ENCODE data around the gene NPY. TPM values are rescaled to one million over a fixed set of nuclear protein-coding genes. Genes with fewer than 3 reads are reported as not detected.

The NPY gene
- total and polyA plus RNA-seq, 5 donors from 2014 or later = not detected

DNA sequence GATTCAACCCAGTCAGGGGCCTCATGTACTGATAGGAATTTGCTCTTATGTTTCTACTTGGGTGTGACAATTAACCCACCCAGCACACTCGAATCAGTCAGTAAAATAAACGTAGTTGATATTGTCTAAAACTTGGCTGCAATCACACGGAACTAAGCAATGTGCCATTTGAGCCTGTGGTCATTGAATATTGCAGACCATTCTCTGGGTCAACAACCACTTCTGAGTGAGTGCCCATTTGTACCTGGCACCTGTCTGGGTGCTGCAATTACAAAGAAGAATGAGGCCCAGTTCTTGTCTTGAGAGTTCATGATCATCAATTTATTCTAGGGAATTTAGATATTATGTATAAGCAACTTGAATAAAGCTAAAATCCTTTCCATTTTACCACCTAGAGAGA, 29.8 kb downstream of the NPY start:
- Mint-ChIP-seq H3K9me3 (no peaks in the 10 kb centered on the region), H3K36me3 (no peaks in the 10 kb centered on the region), H3K4me3 (no peak overlapping the region), H3K4me1 (no peaks in the 10 kb centered on the region), H3K27ac (peak overlapping the region in 1 of 3 donors; percentile 27), H3K27me3 (peaks cover 9% of the 10 kb centered on the region)
- H3K27me3 ChIP-seq (ENCODE audit: control insufficient read depth, insufficient read depth, low read length) = no peaks in the 10 kb centered on the region
- no peaks in the 10 kb centered on the region for H3K36me3 ChIP-seq (ENCODE audit: control insufficient read depth, insufficient read depth, low read length)
- H3K27ac ChIP-seq (ENCODE audit: insufficient read depth, low read length, poor library complexity, severe bottlenecking) = no peak overlapping the region
- H3K4me1 ChIP-seq (ENCODE audit: control insufficient read depth, insufficient read depth, low read length, poor library complexity, severe bottlenecking) = no peaks in the 10 kb centered on the region
- no peak for ATAC-seq (ENCODE audit: low read depth in 2 of 2)
- no peaks in the 10 kb centered on the region for H3K9me3 ChIP-seq (ENCODE audit: control insufficient read depth in 2 of 2, low read length in 2 of 2)
- H3K4me3 ChIP-seq (ENCODE audit: low read depth, low read length) = no peak overlapping the region
- no peak for DNase-seq

- Mint-ChIP-seq H3K4me3 (no peak overlapping the region), H3K4me1 (no peaks in the 10 kb centered on the region), H3K27me3 (peaks cover 10% of the 10 kb centered on the region), H3K27ac (no peak overlapping the region), H3K9me3 (no peaks in the 10 kb centered on the region), H3K36me3 (no peaks in the 10 kb centered on the region)
- H3K4me3 ChIP-seq (ENCODE audit: low read depth, low read length) = no peak overlapping the region
- ATAC-seq (ENCODE audit: low read depth in 2 of 2) (no peak), DNase-seq (no peak)
- H3K9me3 ChIP-seq (ENCODE audit: control insufficient read depth in 2 of 2, low read length in 2 of 2) = no peaks in the 10 kb centered on the region
- no peak overlapping the region for H3K27ac ChIP-seq (ENCODE audit: insufficient read depth, low read length, poor library complexity, severe bottlenecking)
- H3K27me3 ChIP-seq (ENCODE audit: control insufficient read depth, insufficient read depth, low read length) = no peaks in the 10 kb centered on the region
- H3K4me1 ChIP-seq (ENCODE audit: control insufficient read depth, insufficient read depth, low read length, poor library complexity, severe bottlenecking) = no peaks in the 10 kb centered on the region
- no peaks in the 10 kb centered on the region for H3K36me3 ChIP-seq (ENCODE audit: control insufficient read depth, insufficient read depth, low read length)
These were observed 32.4 kb downstream of the NPY start for GRCh38 chr7:24316340-24316739.

DNA sequence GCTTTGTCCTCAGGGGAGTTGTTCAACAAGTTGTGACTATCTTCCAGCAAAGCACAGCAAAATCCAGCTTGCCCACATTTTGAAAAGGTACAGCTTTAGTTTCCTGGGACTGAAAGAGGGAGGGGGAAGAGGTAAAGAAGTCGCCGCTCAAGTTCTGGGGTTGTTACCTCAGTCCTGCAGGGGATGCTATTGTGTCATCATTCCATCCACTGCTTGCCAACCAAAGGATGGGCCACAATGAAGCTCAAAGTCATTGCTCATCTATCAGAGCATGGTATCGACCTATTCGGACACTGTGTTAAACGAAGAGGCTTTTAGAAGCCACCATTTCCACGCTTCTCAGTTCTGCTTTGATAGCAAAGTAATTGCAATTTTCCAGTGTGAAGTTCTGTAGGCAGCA, 34.3 kb downstream of the NPY start:
- peak in 1 of 3 donors; percentile 6 for DNase-seq
- H3K9me3 Mint-ChIP-seq = no peaks in the 10 kb centered on the region
- H3K4me1 ChIP-seq (ENCODE audit: control insufficient read depth, insufficient read depth, low read length, poor library complexity, severe bottlenecking) = no peaks in the 10 kb centered on the region
- H3K36me3 Mint-ChIP-seq = no peaks in the 10 kb centered on the region
- no peak overlapping the region for H3K4me3 ChIP-seq (ENCODE audit: low read depth, low read length)
- no peaks in the 10 kb centered on the region for H3K36me3 ChIP-seq (ENCODE audit: control insufficient read depth, insufficient read depth, low read length)
- H3K4me1 Mint-ChIP-seq = no peaks in the 10 kb centered on the region
- H3K27me3 ChIP-seq (ENCODE audit: control insufficient read depth, insufficient read depth, low read length) = no peaks in the 10 kb centered on the region
- H3K27ac Mint-ChIP-seq = no peak overlapping the region
- peaks cover 27% of the 10 kb centered on the region for H3K27me3 Mint-ChIP-seq
- H3K9me3 ChIP-seq (ENCODE audit: control insufficient read depth in 2 of 2, low read length in 2 of 2) = no peaks in the 10 kb centered on the region
- ATAC-seq (ENCODE audit: low read depth in 2 of 2) = no peak
- H3K27ac ChIP-seq (ENCODE audit: insufficient read depth, low read length, poor library complexity, severe bottlenecking) = no peak overlapping the region
- no peak overlapping the region for H3K4me3 Mint-ChIP-seq

GRCh38 chr7:24319209-24319608, 35.2 kb downstream of the NPY start:
- Histone ChIP-seq H3K4me3 (ENCODE audit: low read depth, low read length) (no peak overlapping the region), H3K9me3 (ENCODE audit: control insufficient read depth in 2 of 2, low read length in 2 of 2) (no peaks in the 10 kb centered on the region), H3K27ac (ENCODE audit: insufficient read depth, low read length, poor library complexity, severe bottlenecking) (no peak overlapping the region), H3K4me1 (ENCODE audit: control insufficient read depth, insufficient read depth, low read length, poor library complexity, severe bottlenecking) (no peaks in the 10 kb centered on the region), H3K36me3 (ENCODE audit: control insufficient read depth, insufficient read depth, low read length) (no peaks in the 10 kb centered on the region), H3K27me3 (ENCODE audit: control insufficient read depth, insufficient read depth, low read length) (no peaks in the 10 kb centered on the region)
- Mint-ChIP-seq H3K9me3 (no peaks in the 10 kb centered on the region), H3K36me3 (no peaks in the 10 kb centered on the region), H3K4me3 (no peak overlapping the region), H3K27ac (no peak overlapping the region), H3K27me3 (peaks cover 32% of the 10 kb centered on the region), H3K4me1 (no peaks in the 10 kb centered on the region)
- ATAC-seq (ENCODE audit: low read depth in 2 of 2) = no peak
- no peak for DNase-seq

DNA sequence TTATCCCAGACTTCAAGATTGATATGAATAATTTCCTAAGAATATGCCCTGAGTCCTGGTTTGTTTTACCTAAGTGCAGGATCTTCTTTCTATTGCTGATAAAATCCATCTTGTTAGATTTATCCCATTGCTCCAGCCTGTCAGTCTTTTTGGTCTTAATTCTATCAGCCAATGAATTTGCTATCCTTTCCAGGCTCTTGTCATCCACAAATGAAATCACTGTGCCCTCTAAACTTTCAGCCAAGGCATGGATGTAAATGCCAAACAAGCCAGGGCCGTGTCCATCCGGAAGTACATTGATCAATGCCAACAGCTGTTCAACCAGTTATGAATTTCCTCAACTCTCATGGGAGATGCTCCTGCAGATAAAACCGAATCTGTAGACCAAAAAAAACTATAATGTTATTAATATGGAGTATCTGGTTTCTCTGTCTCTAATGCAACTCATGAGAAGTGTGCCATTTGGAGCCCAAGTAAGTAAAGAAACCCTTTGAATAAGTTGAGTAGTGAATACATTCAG, 40.0 kb downstream of the NPY start:
- Histone ChIP-seq H3K9me3 (ENCODE audit: control insufficient read depth in 2 of 2, low read length in 2 of 2) (no peaks in the 10 kb centered on the region), H3K27ac (ENCODE audit: insufficient read depth, low read length, poor library complexity, severe bottlenecking) (no peak overlapping the region), H3K27me3 (ENCODE audit: control insufficient read depth, insufficient read depth, low read length) (no peaks in the 10 kb centered on the region), H3K36me3 (ENCODE audit: control insufficient read depth, insufficient read depth, low read length) (no peaks in the 10 kb centered on the region), H3K4me1 (ENCODE audit: control insufficient read depth, insufficient read depth, low read length, poor library complexity, severe bottlenecking) (no peaks in the 10 kb centered on the region), H3K4me3 (ENCODE audit: low read depth, low read length) (no peak overlapping the region)
- DNase-seq = no peak
- H3K36me3 Mint-ChIP-seq = no peaks in the 10 kb centered on the region
- peaks cover 38% of the 10 kb centered on the region for H3K27me3 Mint-ChIP-seq
- no peak for ATAC-seq (ENCODE audit: low read depth in 2 of 2)
- no peaks in the 10 kb centered on the region for H3K4me1 Mint-ChIP-seq
- no peak overlapping the region for H3K4me3 Mint-ChIP-seq
- no peak overlapping the region for H3K27ac Mint-ChIP-seq
- H3K9me3 Mint-ChIP-seq = peaks cover 0 to 2% (median 0%) of the 10 kb centered on the region in 7 donors

GRCh38 chr7:24325708-24326107, 41.7 kb downstream of the NPY start:
- no peaks in the 10 kb centered on the region for H3K4me1 ChIP-seq (ENCODE audit: control insufficient read depth, insufficient read depth, low read length, poor library complexity, severe bottlenecking)
- H3K4me3 ChIP-seq (ENCODE audit: low read depth, low read length) = no peak overlapping the region
- ATAC-seq (ENCODE audit: low read depth in 2 of 2) = no peak
- peaks cover 0 to 2% (median 0%) of the 10 kb centered on the region in 7 donors for H3K9me3 Mint-ChIP-seq
- no peaks in the 10 kb centered on the region for H3K36me3 ChIP-seq (ENCODE audit: control insufficient read depth, insufficient read depth, low read length)
- no peaks in the 10 kb centered on the region for H3K4me1 Mint-ChIP-seq
- peaks cover 42% of the 10 kb centered on the region for H3K27me3 Mint-ChIP-seq
- H3K9me3 ChIP-seq (ENCODE audit: control insufficient read depth in 2 of 2, low read length in 2 of 2) = no peaks in the 10 kb centered on the region
- DNase-seq = no peak
- H3K27ac ChIP-seq (ENCODE audit: insufficient read depth, low read length, poor library complexity, severe bottlenecking) = no peak overlapping the region
- peaks cover 2% of the 10 kb centered on the region for H3K27me3 ChIP-seq (ENCODE audit: control insufficient read depth, insufficient read depth, low read length)
- H3K27ac Mint-ChIP-seq = no peak overlapping the region
- no peak overlapping the region for H3K4me3 Mint-ChIP-seq
- no peaks in the 10 kb centered on the region for H3K36me3 Mint-ChIP-seq

DNA sequence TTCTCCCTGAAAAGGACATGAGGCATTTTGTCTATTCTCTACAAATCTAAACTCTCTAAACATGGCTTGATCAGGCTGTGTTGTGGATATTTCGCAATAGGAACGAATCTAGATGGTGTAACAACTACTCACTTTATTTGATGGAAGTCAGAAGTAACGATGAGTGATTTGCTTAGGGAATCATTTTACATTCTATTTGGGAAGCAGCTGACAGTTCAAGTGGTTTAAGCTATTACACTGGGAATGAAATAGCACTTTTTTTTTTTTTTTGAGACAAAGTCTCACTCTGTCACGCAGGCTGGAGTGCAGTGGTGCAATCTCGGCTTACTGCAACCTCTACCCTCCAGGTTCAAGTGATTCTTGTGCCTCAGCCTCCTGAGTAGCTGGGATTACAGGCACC, 44.1 kb downstream of the NPY start:
- no peaks in the 10 kb centered on the region for H3K36me3 Mint-ChIP-seq
- H3K27ac Mint-ChIP-seq = no peak overlapping the region
- Histone ChIP-seq H3K36me3 (ENCODE audit: control insufficient read depth, insufficient read depth, low read length) (no peaks in the 10 kb centered on the region), H3K27me3 (ENCODE audit: control insufficient read depth, insufficient read depth, low read length) (peaks cover 2% of the 10 kb centered on the region), H3K4me1 (ENCODE audit: control insufficient read depth, insufficient read depth, low read length, poor library complexity, severe bottlenecking) (no peaks in the 10 kb centered on the region), H3K27ac (ENCODE audit: insufficient read depth, low read length, poor library complexity, severe bottlenecking) (no peak overlapping the region), H3K4me3 (ENCODE audit: low read depth, low read length) (no peak overlapping the region), H3K9me3 (ENCODE audit: control insufficient read depth in 2 of 2, low read length in 2 of 2) (peaks cover 0 to 6% of the 10 kb centered on the region in 2 experiments)
- ATAC-seq (ENCODE audit: low read depth in 2 of 2) (no peak), DNase-seq (no peak)
- H3K4me3 Mint-ChIP-seq = no peak overlapping the region
- H3K9me3 Mint-ChIP-seq = peaks cover 0 to 7% (median 2%) of the 10 kb centered on the region in 7 donors
- H3K27me3 Mint-ChIP-seq = peaks cover 25% of the 10 kb centered on the region
- H3K4me1 Mint-ChIP-seq = no peaks in the 10 kb centered on the region

DNA sequence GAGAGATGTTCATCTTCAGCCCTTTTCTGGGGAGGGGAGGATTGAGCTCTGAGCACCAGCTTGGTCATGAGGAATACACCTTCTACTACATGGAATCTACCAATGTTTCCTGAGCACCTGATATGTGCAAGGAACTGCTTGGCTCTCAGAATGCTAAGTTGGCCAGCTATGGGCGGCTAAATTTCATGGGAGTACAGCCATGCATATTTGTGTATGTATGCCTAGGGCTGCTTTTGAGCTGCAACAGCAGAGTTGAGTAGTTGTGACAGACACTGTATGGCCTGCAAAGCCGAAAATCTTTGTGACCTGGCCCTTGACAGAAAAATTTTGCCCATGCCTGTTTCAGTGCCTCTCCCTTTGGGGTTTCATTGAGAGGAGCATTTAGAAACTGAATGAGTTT, 44.9 kb downstream of the NPY start:
- H3K36me3 ChIP-seq (ENCODE audit: control insufficient read depth, insufficient read depth, low read length) = no peaks in the 10 kb centered on the region
- H3K4me1 Mint-ChIP-seq = no peaks in the 10 kb centered on the region
- no peak overlapping the region for H3K4me3 ChIP-seq (ENCODE audit: low read depth, low read length)
- ATAC-seq (ENCODE audit: low read depth in 2 of 2) (no peak), DNase-seq (no peak)
- no peaks in the 10 kb centered on the region for H3K36me3 Mint-ChIP-seq
- peaks cover 0 to 6% of the 10 kb centered on the region in 2 experiments for H3K9me3 ChIP-seq (ENCODE audit: control insufficient read depth in 2 of 2, low read length in 2 of 2)
- peaks cover 0 to 7% (median 2%) of the 10 kb centered on the region in 7 donors for H3K9me3 Mint-ChIP-seq
- H3K27ac ChIP-seq (ENCODE audit: insufficient read depth, low read length, poor library complexity, severe bottlenecking) = no peak overlapping the region
- H3K27me3 ChIP-seq (ENCODE audit: control insufficient read depth, insufficient read depth, low read length) = peaks cover 2% of the 10 kb centered on the region
- H3K4me1 ChIP-seq (ENCODE audit: control insufficient read depth, insufficient read depth, low read length, poor library complexity, severe bottlenecking) = no peaks in the 10 kb centered on the region
- H3K27ac Mint-ChIP-seq = no peak overlapping the region
- no peak overlapping the region for H3K4me3 Mint-ChIP-seq
- H3K27me3 Mint-ChIP-seq = peaks cover 22% of the 10 kb centered on the region

Data from CD4-positive, CD25-positive, alpha-beta regulatory T cell (primary cell).